Mesothelial cell of epicardium (in vitro differentiated cells): ENCODE results near the gene SORBS1. TPM values are rescaled to one million over a fixed set of nuclear protein-coding genes. Genes with fewer than 3 reads are reported as not detected.

Experiments used
- DNase-seq, 2 experiments: peaks; one replicate each; pipeline ENCODE4 v3.0.0; 2021; ENCODE audit warnings: low spot score in 2 of 2; ENCODE audit not compliant: unreplicated experiment in 2 of 2
- H3K27ac Mint-ChIP-seq: 2 replicates; pipeline ENCODE4 v1.8.0; 2021; ENCODE audit warnings: mixed read lengths
- H3K27me3 Mint-ChIP-seq: 2 replicates; pipeline ENCODE4 v1.8.0; 2021; ENCODE audit warnings: low read depth, mixed read lengths
- H3K36me3 Mint-ChIP-seq: 2 replicates; pipeline ENCODE4 v1.8.0; 2021; ENCODE audit warnings: mixed read lengths
- H3K4me1 Mint-ChIP-seq: 2 replicates; pipeline ENCODE4 v1.8.0; 2021; ENCODE audit warnings: mixed read lengths
- H3K4me3 Mint-ChIP-seq: 2 replicates; pipeline ENCODE4 v1.8.0; 2021; ENCODE audit warnings: mild to moderate bottlenecking, moderate library complexity, mixed read lengths
- H3K9me3 Mint-ChIP-seq: 2 replicates; pipeline ENCODE4 v1.8.0; 2021; ENCODE audit warnings: mixed read lengths
- CTCF ChIP-seq: fragments of 200-600 bp; sonication (generic); IDR thresholded peaks from one replicate; pipeline ENCODE4 v1.5.0; 2021; ENCODE audit warnings: antibody characterized with exemption; ENCODE audit not compliant: unreplicated experiment
- total RNA-seq: library from RNA; stranded (reverse); gene quantifications from 3 replicates; pipeline ENCODE4 v1.2.1, GENCODE V29; 2021

Gene SORBS1
- total RNA-seq, 1 donor from 2014 or later: 24.9 TPM

GRCh38 chr10:95540514-95541052 is 20.6 kb downstream of the SORBS1 start:
- TF ChIP-seq CTCF: no peak
- Mint-ChIP-seq H3K27ac (no peak overlapping the region), H3K36me3 (no peaks in the 10 kb centered on the region), H3K4me3 (no peak overlapping the region), H3K27me3 (no peaks in the 10 kb centered on the region), H3K9me3 (no peaks in the 10 kb centered on the region), H3K4me1 (peaks cover 25% of the 10 kb centered on the region)
- no peak for DNase-seq

GRCh38 chr10:95539560-95540284 is 21.4 kb downstream of the SORBS1 start:
- no peak for DNase-seq
- peaks cover 33% of the 10 kb centered on the region for H3K4me1 Mint-ChIP-seq

GRCh38 chr10:95538412-95538811 is 22.8 kb downstream of the SORBS1 start:
- Mint-ChIP-seq H3K36me3 (no peaks in the 10 kb centered on the region), H3K27ac (no peak overlapping the region), H3K4me1 (peaks cover 32% of the 10 kb centered on the region), H3K4me3 (no peak overlapping the region), H3K27me3 (no peaks in the 10 kb centered on the region), H3K9me3 (no peaks in the 10 kb centered on the region)
- no peak for TF ChIP-seq CTCF
- no peak for DNase-seq

More at GRCh38 chr10:95539560-95540284, 21.4 kb downstream of the SORBS1 start:
- H3K36me3 Mint-ChIP-seq: no peaks in the 10 kb centered on the region
- no peaks in the 10 kb centered on the region for H3K9me3 Mint-ChIP-seq
- no peak overlapping the region for H3K4me3 Mint-ChIP-seq
- H3K27me3 Mint-ChIP-seq: no peaks in the 10 kb centered on the region
- TF ChIP-seq CTCF: no peak
- H3K27ac Mint-ChIP-seq: no peak overlapping the region

GRCh38 chr10:95537542-95537927 is 23.6 kb downstream of the SORBS1 start:
- Mint-ChIP-seq H3K9me3 (no peaks in the 10 kb centered on the region), H3K4me3 (no peak overlapping the region), H3K36me3 (no peaks in the 10 kb centered on the region), H3K27me3 (no peaks in the 10 kb centered on the region), H3K27ac (peak overlapping the region; percentile 71), H3K4me1 (peaks cover 29% of the 10 kb centered on the region)
- TF ChIP-seq CTCF: no peak
- DNase-seq: no peak

- Mint-ChIP-seq H3K4me3 (no peak overlapping the region), H3K36me3 (no peaks in the 10 kb centered on the region), H3K9me3 (no peaks in the 10 kb centered on the region), H3K4me1 (peaks cover 27% of the 10 kb centered on the region), H3K27ac (peak overlapping the region; percentile 71), H3K27me3 (no peaks in the 10 kb centered on the region)
- no peak for DNase-seq
- TF ChIP-seq CTCF: no peak
These were observed 24.2 kb downstream of the SORBS1 start for GRCh38 chr10:95536894-95537541.
